ENCODE data around the gene CPLX1.
A peak's percentile ranks its signal among the peaks of the same experiment; 100 is the strongest.

CPLX1 gene

GRCh38 chr4:832108-832507 lies 6.2 kb upstream of the CPLX1 start:
- no peak for DNase-seq

GRCh38 chr4:831483-831805 lies 5.5 kb upstream of the CPLX1 start:
- DNase-seq, result no peak

- no peak for DNase-seq
These were observed 4.9 kb upstream of the CPLX1 start for GRCh38 chr4:830601-831482.

GRCh38 chr4:829761-830600 lies 4.1 kb upstream of the CPLX1 start:
- no peak for DNase-seq

GRCh38 chr4:829291-829690 lies 3.4 kb upstream of the CPLX1 start:
- no peak for DNase-seq

GRCh38 chr4:828641-829271 lies 2.8 kb upstream of the CPLX1 start:
- DNase-seq, result no peak

GRCh38 chr4:827209-828081 lies 1.5 kb upstream of the CPLX1 start:
- DNase-seq, result no peak

GRCh38 chr4:826508-827208 lies 729 bp upstream of the CPLX1 start:
- DNase-seq, result no peak

GRCh38 chr4:825063-825970 lies 612 bp downstream of the CPLX1 start:
- DNase-seq, result peak; percentile 9

- no peak for DNase-seq
These were observed 1.4 kb downstream of the CPLX1 start for GRCh38 chr4:824461-825062.

GRCh38 chr4:823761-824460 lies 2.0 kb downstream of the CPLX1 start:
- DNase-seq, result no peak

- DNase-seq, result no peak
These were observed 2.7 kb downstream of the CPLX1 start for GRCh38 chr4:823176-823760.

- no peak for DNase-seq
These were observed 3.4 kb downstream of the CPLX1 start for GRCh38 chr4:822361-823175.

- DNase-seq, result no peak
These were observed 4.3 kb downstream of the CPLX1 start for GRCh38 chr4:821631-822030.

- no peak for DNase-seq
These were observed 4.7 kb downstream of the CPLX1 start for GRCh38 chr4:821181-821591.

GRCh38 chr4:820230-821172 lies 5.4 kb downstream of the CPLX1 start:
- DNase-seq, result no peak

Measured in fibroblast of skin of abdomen (primary cell).